ENCODE measurements around the gene ATP5F1E. TPM values are rescaled to one million over a fixed set of nuclear protein-coding genes. Genes with fewer than 3 reads are reported as not detected.
A peak's percentile ranks its signal among the peaks of the same experiment; 100 is the strongest.

ATP5F1E gene
- total RNA-seq, 4 donors from 2014 or later: 7.2 to 33.0 (median 25.8) TPM

DNA sequence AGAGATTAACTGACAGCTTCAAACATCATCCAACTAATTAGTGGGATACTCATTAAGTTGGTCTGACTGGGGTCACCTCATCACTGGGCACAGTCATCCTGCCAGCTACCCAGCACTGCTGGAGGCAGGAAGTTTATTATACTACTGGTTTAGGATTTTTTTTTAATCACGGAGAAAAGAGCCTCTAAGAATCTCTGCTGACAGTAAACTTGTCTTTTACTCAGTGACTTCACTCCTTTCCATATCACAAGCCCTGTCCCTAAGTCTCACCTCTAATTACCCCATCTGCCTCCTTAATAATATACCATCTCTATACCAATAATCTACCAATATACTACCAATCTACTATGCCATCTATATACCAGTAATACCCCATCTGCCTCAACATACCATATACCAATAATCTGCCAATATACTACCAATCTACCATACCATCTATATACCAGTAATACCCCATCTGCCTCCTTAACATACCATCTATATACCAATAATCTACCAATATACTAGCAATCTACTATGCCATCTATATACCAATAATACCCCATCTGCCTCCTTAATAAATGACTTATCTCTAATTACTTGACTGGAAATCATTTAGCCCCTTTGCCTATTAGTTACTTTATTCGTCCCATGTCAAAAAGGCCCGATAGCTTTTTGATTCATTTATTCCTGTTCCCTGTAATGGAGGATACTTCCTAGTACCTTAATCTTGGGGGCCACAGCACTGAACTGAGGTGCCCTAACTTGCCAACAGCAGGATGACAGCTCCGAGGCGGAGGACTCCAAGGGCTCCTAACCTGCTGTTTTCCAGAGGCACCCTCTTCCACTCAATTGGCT lies 5.0 kb downstream of the ATP5F1E start:
- Histone ChIP-seq H3K4me3 (no peak overlapping the region), H3K27ac (no peak overlapping the region), H3K4me1 (peaks cover 20 to 43% (median 35%) of the 10 kb centered on the region in 4 donors), H3K27me3 (no peaks in the 10 kb centered on the region), H3K9me3 (no peaks in the 10 kb centered on the region), H3K36me3 (peaks cover 0 to 34% (median 16%) of the 10 kb centered on the region in 4 donors)
- in situ Hi-C loops (cut with MboI; ENCODE audit: low pct_ligation_motif_present in 1 of 4, low pct_unique_long_range_greater_than_20kb in 1 of 4, low sequenced_read_pairs in 3 of 4) (loop anchor here in 1 of 4 donors (25.0 kb wide), 1 partner anchor 365 kb away; the partner anchor contains the start of gene STX16), intact Hi-C loops (cut with DNase I; ENCODE audit: low total_unique reads) (no loop called here)
- 83 to 86% methylated on average over 5 of the region's 5 CpGs for WGBS, 2 donors (ENCODE audit: low coverage in 1 of 2)
- no peak for DNase-seq
- TF ChIP-seq CTCF (IDR thresholded peaks at IDR 0.05) (no peak), POLR2AphosphoS5 (IDR thresholded peaks at IDR 0.05) (no peak), POLR2A (IDR thresholded peaks at IDR 0.05) (no peak), EP300 (IDR thresholded peaks at IDR 0.05; ENCODE audit: low read depth) (no peak)

- in situ Hi-C loops (cut with MboI; ENCODE audit: low pct_ligation_motif_present in 1 of 4, low pct_unique_long_range_greater_than_20kb in 1 of 4, low sequenced_read_pairs in 3 of 4): loop anchor here in 1 of 4 donors (25.0 kb wide), 1 partner anchor 363 kb away; the partner anchor contains the start of gene STX16
- peaks cover 0 to 34% (median 16%) of the 10 kb centered on the region in 4 donors for H3K36me3 ChIP-seq
- TF ChIP-seq POLR2A (IDR thresholded peaks at IDR 0.05): no peak
- no peak for TF ChIP-seq CTCF (IDR thresholded peaks at IDR 0.05)
- no peak for TF ChIP-seq EP300 (IDR thresholded peaks at IDR 0.05; ENCODE audit: low read depth)
- no peak for TF ChIP-seq POLR2AphosphoS5 (IDR thresholded peaks at IDR 0.05)
- no peak overlapping the region for H3K4me3 ChIP-seq
- no peak for DNase-seq
- peaks cover 16 to 33% (median 24%) of the 10 kb centered on the region in 4 donors for H3K4me1 ChIP-seq
- 94 to 96% methylated on average over 4 of the region's 4 CpGs for WGBS, 2 donors (ENCODE audit: low coverage in 1 of 2)
- no peaks in the 10 kb centered on the region for H3K27me3 ChIP-seq
- H3K27ac ChIP-seq: no peak overlapping the region
- no peaks in the 10 kb centered on the region for H3K9me3 ChIP-seq
- intact Hi-C loops (cut with DNase I; ENCODE audit: low total_unique reads): no loop called here
These were observed 6.6 kb downstream of the ATP5F1E start for GRCh38 chr20:59025511-59025910.

GRCh38 chr20:59025086-59025485 lies 7.0 kb downstream of the ATP5F1E start:
- peaks cover 12 to 29% (median 20%) of the 10 kb centered on the region in 4 donors for H3K4me1 ChIP-seq
- in situ Hi-C loops (cut with MboI; ENCODE audit: low pct_ligation_motif_present in 1 of 4, low pct_unique_long_range_greater_than_20kb in 1 of 4, low sequenced_read_pairs in 3 of 4) (loop anchor here in 1 of 4 donors (25.0 kb wide), 1 partner anchor 363 kb away; the partner anchor contains the start of gene STX16), intact Hi-C loops (cut with DNase I; ENCODE audit: low total_unique reads) (no loop called here)
- H3K4me3 ChIP-seq: no peak overlapping the region
- 17 to 85% methylated on average over 1 to 2 of the region's 2 CpGs for WGBS, 2 donors (ENCODE audit: low coverage in 1 of 2)
- H3K27me3 ChIP-seq: no peaks in the 10 kb centered on the region
- no peak for TF ChIP-seq POLR2AphosphoS5 (IDR thresholded peaks at IDR 0.05)
- TF ChIP-seq EP300 (IDR thresholded peaks at IDR 0.05; ENCODE audit: low read depth): no peak
- TF ChIP-seq POLR2A (IDR thresholded peaks at IDR 0.05): no peak
- no peak for TF ChIP-seq CTCF (IDR thresholded peaks at IDR 0.05)
- H3K9me3 ChIP-seq: no peaks in the 10 kb centered on the region
- peaks cover 0 to 34% (median 16%) of the 10 kb centered on the region in 4 donors for H3K36me3 ChIP-seq
- H3K27ac ChIP-seq: no peak overlapping the region
- no peak for DNase-seq

DNA sequence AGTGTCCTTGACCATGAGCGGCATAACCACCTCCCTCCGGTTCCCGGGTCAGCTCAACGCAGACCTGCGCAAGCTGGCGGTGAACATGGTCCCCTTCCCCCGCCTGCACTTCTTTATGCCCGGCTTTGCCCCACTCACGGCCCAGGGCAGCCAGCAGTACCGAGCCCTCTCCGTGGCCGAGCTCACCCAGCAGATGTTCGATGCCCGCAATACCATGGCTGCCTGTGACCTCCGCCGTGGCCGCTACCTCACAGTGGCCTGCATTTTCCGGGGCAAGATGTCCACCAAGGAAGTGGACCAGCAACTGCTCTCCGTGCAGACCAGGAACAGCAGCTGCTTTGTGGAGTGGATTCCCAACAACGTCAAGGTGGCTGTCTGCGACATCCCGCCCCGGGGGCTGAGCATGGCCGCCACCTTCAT lies 8.0 kb downstream of the ATP5F1E start:
- DNase-seq: no peak
- Histone ChIP-seq H3K36me3 (peaks cover 0 to 28% (median 13%) of the 10 kb centered on the region in 4 donors), H3K4me1 (peaks cover 6 to 19% (median 11%) of the 10 kb centered on the region in 4 donors)

More for the DNA sequence above, 8.0 kb downstream of the ATP5F1E start:
- H3K9me3 ChIP-seq: no peaks in the 10 kb centered on the region
- 93% methylated on average over 24 of the region's 24 CpGs; no CpG with 5 or more reads in 1 of the 2 donors for WGBS, 2 donors (ENCODE audit: low coverage in 1 of 2)
- no peak overlapping the region for H3K27ac ChIP-seq
- in situ Hi-C loops (cut with MboI; ENCODE audit: low pct_ligation_motif_present in 1 of 4, low pct_unique_long_range_greater_than_20kb in 1 of 4, low sequenced_read_pairs in 3 of 4) (no loop called here), intact Hi-C loops (cut with DNase I; ENCODE audit: low total_unique reads) (no loop called here)
- H3K27me3 ChIP-seq: no peaks in the 10 kb centered on the region
- no peak overlapping the region for H3K4me3 ChIP-seq
- TF ChIP-seq POLR2AphosphoS5 (IDR thresholded peaks at IDR 0.05): peak in 1 of 3 donors; percentile 1
- no peak for TF ChIP-seq CTCF (IDR thresholded peaks at IDR 0.05)

All from transverse colon (tissue), 4 donors.